HEK293 (cell line): ENCODE measurements around the gene ZIK1.

Experiments
- BCL11A ChIP-seq: fragments of 450-650 bp; formaldehyde crosslinking; IDR thresholded peaks from 2 replicates; pipeline ENCODE4 v1.5.1; 2016; ENCODE audit warnings: low read depth, missing biosample characterization, missing genetic modification characterization
- GLIS1 ChIP-seq: fragments of 450-650 bp; formaldehyde crosslinking; IDR thresholded peaks from 2 replicates; pipeline ENCODE4 v1.5.1; 2016; ENCODE audit warnings: missing biosample characterization, missing genetic modification characterization
- HOXA7 ChIP-seq: sonication (generic); formaldehyde crosslinking; IDR thresholded peaks from 2 replicates; pipeline ENCODE4 v1.8.1; 2022; ENCODE audit warnings: missing genetic modification reagents, borderline replicate concordance
- HOXD13 ChIP-seq: sonication (generic); formaldehyde crosslinking; IDR thresholded peaks from 2 replicates; pipeline ENCODE4 v1.8.0; 2022; ENCODE audit warnings: missing genetic modification reagents, borderline replicate concordance
- MEIS1 ChIP-seq: sonication (generic); formaldehyde crosslinking; IDR thresholded peaks from 2 replicates; pipeline ENCODE4 v1.8.1; 2022; ENCODE audit warnings: missing genetic modification reagents, mild to moderate bottlenecking, borderline replicate concordance
- YY1 ChIP-seq: fragments of 450-650 bp; formaldehyde crosslinking; IDR thresholded peaks from 2 replicates; pipeline ENCODE4 v1.5.1; 2018; ENCODE audit warnings: missing biosample characterization, missing genetic modification characterization
- ZBTB21 ChIP-seq: fragments of 450-650 bp; formaldehyde crosslinking; IDR thresholded peaks from 2 replicates; pipeline ENCODE4 v1.5.1; 2017; ENCODE audit warnings: missing biosample characterization, missing genetic modification characterization
- ZBTB48 ChIP-seq: fragments of 450-650 bp; formaldehyde crosslinking; IDR thresholded peaks from 2 replicates; pipeline ENCODE4 v1.5.1; 2016; ENCODE audit warnings: missing biosample characterization, missing genetic modification characterization
- ZBTB8A ChIP-seq: fragments of 450-650 bp; formaldehyde crosslinking; IDR thresholded peaks from 2 replicates; pipeline ENCODE4 v1.5.1; 2016; ENCODE audit warnings: missing biosample characterization, missing genetic modification characterization
- ZEB2 ChIP-seq: fragments of 450-650 bp; formaldehyde crosslinking; IDR thresholded peaks from 2 replicates; pipeline ENCODE4 v1.5.1; 2016; ENCODE audit warnings: missing biosample characterization, missing genetic modification characterization
- ZNF10 ChIP-seq: fragments of 450-650 bp; formaldehyde crosslinking; IDR thresholded peaks from 2 replicates; pipeline ENCODE4 v1.5.1; 2017; ENCODE audit warnings: missing biosample characterization, missing genetic modification characterization
- ZNF121 ChIP-seq: fragments of 450-650 bp; formaldehyde crosslinking; IDR thresholded peaks from 2 replicates; pipeline ENCODE4 v1.5.1; 2016; ENCODE audit warnings: missing biosample characterization, missing genetic modification characterization
- ZNF138 ChIP-seq: fragments of 450-650 bp; formaldehyde crosslinking; IDR thresholded peaks from 2 replicates; pipeline ENCODE4 v1.5.1; 2016; ENCODE audit warnings: missing biosample characterization, missing genetic modification characterization, borderline replicate concordance
- ZNF175 ChIP-seq: fragments of 450-650 bp; formaldehyde crosslinking; IDR thresholded peaks from 2 replicates; pipeline ENCODE4 v1.5.1; 2016; ENCODE audit warnings: missing biosample characterization, missing genetic modification characterization
- ZNF311 ChIP-seq: fragments of 450-650 bp; formaldehyde crosslinking; IDR thresholded peaks from 2 replicates; pipeline ENCODE4 v1.5.1; 2017; ENCODE audit warnings: missing biosample characterization, missing genetic modification characterization, borderline replicate concordance
- ZNF350 ChIP-seq: fragments of 450-650 bp; formaldehyde crosslinking; IDR thresholded peaks from 2 replicates; pipeline ENCODE4 v1.5.0; 2017; ENCODE audit warnings: missing biosample characterization, mild to moderate bottlenecking, missing genetic modification characterization
- ZNF416 ChIP-seq: fragments of 450-650 bp; formaldehyde crosslinking; IDR thresholded peaks from 2 replicates; pipeline ENCODE4 v1.5.1; 2016; ENCODE audit warnings: missing biosample characterization, missing genetic modification characterization
- ZNF544 ChIP-seq: fragments of 450-650 bp; formaldehyde crosslinking; IDR thresholded peaks from 2 replicates; pipeline ENCODE4 v1.5.0; 2017; ENCODE audit warnings: missing biosample characterization, missing genetic modification characterization
- ZNF664 ChIP-seq: fragments of 450-650 bp; formaldehyde crosslinking; IDR thresholded peaks from 2 replicates; pipeline ENCODE4 v1.5.1; 2016; ENCODE audit warnings: missing biosample characterization, missing genetic modification characterization
- ZNF76 ChIP-seq: fragments of 450-650 bp; formaldehyde crosslinking; IDR thresholded peaks from 2 replicates; pipeline ENCODE4; 2016; ENCODE audit warnings: low read depth, missing biosample characterization, missing genetic modification characterization, borderline replicate concordance
- ZNF785 ChIP-seq: fragments of 450-650 bp; formaldehyde crosslinking; IDR thresholded peaks from 2 replicates; pipeline ENCODE4 v1.5.1; 2016; ENCODE audit warnings: missing biosample characterization, missing genetic modification characterization
- ZSCAN16 ChIP-seq: fragments of 450-650 bp; formaldehyde crosslinking; IDR thresholded peaks from 2 replicates; pipeline ENCODE4 v1.5.1; 2016; ENCODE audit warnings: missing biosample characterization, missing genetic modification characterization
- ZXDB ChIP-seq: fragments of 450-650 bp; formaldehyde crosslinking; IDR thresholded peaks from 2 replicates; pipeline ENCODE4 v1.5.1; 2016; ENCODE audit warnings: missing biosample characterization, missing genetic modification characterization
- TF ChIP-seq, protein P1 (sequence below): fragments of 450-650 bp; formaldehyde crosslinking; IDR thresholded peaks from 2 replicates; pipeline ENCODE4 v1.5.1; 2017; ENCODE audit warnings: missing biosample characterization, missing genetic modification characterization
- TF ChIP-seq, protein P2 (sequence below): fragments of 450-650 bp; formaldehyde crosslinking; IDR thresholded peaks from 2 replicates; pipeline ENCODE4 v1.5.1; 2016; ENCODE audit warnings: missing biosample characterization, missing genetic modification characterization
- TF ChIP-seq, protein P3 (sequence below): fragments of 450-650 bp; formaldehyde crosslinking; IDR thresholded peaks from 2 replicates; pipeline ENCODE4 v1.5.1; 2017; ENCODE audit warnings: missing biosample characterization, missing genetic modification characterization
- TF ChIP-seq, protein P4 (sequence below): fragments of 450-650 bp; formaldehyde crosslinking; IDR thresholded peaks from 2 replicates; pipeline ENCODE4 v1.5.1; 2016; ENCODE audit warnings: missing biosample characterization, missing genetic modification characterization
- TF ChIP-seq, protein P5 (sequence below): fragments of 450-650 bp; formaldehyde crosslinking; IDR thresholded peaks from 2 replicates; pipeline ENCODE4 v1.5.1; 2016; ENCODE audit warnings: missing biosample characterization, missing genetic modification characterization
- TF ChIP-seq, protein P6 (sequence below): fragments of 450-650 bp; formaldehyde crosslinking; IDR thresholded peaks from 2 replicates; pipeline ENCODE4 v1.5.1; 2016; ENCODE audit warnings: missing biosample characterization, missing genetic modification characterization

ZIK1 gene

DNA sequence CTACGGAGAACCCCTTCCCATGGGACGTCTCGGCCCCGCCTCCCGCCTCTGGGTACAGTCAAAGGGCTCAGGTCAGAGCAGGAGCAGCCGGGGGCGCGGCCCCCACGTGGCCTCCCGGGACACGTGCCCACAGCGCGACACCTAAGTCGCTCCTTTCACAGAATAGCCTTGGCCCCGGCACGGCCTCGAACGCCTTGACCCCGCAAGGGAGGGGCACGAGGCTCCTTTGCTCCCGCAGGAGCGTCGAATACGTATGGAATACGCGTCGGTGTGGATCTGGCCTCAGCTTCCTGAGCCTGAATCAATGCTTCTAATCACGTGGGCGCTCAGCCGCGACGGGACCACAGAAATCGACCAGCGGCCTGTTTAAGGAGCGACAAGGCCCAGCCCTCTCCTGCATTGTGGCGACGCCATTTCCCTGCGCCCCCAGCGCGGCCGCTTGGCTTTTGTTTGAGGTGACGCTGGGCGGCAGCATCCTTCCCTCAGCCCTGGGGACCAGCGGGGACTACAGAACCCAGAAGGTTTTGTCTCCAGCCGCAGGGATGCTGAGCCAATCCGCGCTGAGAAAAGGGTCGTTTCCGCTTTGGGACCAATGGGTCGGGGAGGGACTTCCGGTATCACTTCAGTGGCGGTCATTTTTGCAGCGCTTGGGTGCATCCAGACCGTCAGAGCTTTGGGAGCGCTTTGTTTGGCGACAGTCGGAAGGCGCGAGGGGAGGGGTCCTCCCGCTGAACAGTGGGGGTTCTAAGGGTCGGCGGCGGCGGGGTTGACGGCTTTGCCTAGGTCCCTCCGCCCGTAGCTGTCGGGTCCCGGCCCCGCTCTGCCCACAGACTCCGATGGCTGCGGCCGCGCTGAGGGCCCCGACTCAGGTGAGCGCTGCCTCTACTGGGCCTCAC, at the start of gene ZIK1 (continued):
- TF ChIP-seq ZNF121 (no peak), MEIS1 (no peak), ZEB2 (tag by site-specific recombination) (no peak), ZSCAN16 (tag by site-specific recombination) (no peak), GLIS1 (no peak), ZNF10 (tag by site-specific recombination) (no peak), YY1 (tag by site-specific recombination) (peak; percentile 46; the same call in 1 of the 2 replicates), ZBTB21 (tag by site-specific recombination) (no peak), ZNF664 (tag by site-specific recombination) (no peak), HOXA7 (CRISPR knock-in tag) (no peak), HOXD13 (peak; percentile 97), ZNF311 (tag by site-specific recombination) (no peak), ZBTB48 (tag by site-specific recombination) (0 out of 2 replicates have a peak, but pooled peaks have one; percentile 23), ZNF544 (tag by site-specific recombination) (no peak), ZNF416 (tag by site-specific recombination) (0 out of 2 replicates have a peak, but pooled peaks have one; percentile 37), ZNF785 (tag by site-specific recombination) (no peak), ZNF350 (no peak; the same call in 1 of the 2 replicates), BCL11A (tag by site-specific recombination) (no peak), ZNF76 (tag by site-specific recombination) (peak; percentile 78; the same call in 1 of the 2 replicates), ZXDB (tag by site-specific recombination) (no peak), ZNF175 (tag by site-specific recombination) (no peak), ZBTB8A (tag by site-specific recombination) (peak; percentile 93), ZNF138 (tag by site-specific recombination) (no peak)
- TF ChIP-seq, protein P1, sequence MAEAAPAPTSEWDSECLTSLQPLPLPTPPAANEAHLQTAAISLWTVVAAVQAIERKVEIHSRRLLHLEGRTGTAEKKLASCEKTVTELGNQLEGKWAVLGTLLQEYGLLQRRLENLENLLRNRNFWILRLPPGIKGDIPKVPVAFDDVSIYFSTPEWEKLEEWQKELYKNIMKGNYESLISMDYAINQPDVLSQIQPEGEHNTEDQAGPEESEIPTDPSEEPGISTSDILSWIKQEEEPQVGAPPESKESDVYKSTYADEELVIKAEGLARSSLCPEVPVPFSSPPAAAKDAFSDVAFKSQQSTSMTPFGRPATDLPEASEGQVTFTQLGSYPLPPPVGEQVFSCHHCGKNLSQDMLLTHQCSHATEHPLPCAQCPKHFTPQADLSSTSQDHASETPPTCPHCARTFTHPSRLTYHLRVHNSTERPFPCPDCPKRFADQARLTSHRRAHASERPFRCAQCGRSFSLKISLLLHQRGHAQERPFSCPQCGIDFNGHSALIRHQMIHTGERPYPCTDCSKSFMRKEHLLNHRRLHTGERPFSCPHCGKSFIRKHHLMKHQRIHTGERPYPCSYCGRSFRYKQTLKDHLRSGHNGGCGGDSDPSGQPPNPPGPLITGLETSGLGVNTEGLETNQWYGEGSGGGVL, result no peak
- TF ChIP-seq, protein P2, sequence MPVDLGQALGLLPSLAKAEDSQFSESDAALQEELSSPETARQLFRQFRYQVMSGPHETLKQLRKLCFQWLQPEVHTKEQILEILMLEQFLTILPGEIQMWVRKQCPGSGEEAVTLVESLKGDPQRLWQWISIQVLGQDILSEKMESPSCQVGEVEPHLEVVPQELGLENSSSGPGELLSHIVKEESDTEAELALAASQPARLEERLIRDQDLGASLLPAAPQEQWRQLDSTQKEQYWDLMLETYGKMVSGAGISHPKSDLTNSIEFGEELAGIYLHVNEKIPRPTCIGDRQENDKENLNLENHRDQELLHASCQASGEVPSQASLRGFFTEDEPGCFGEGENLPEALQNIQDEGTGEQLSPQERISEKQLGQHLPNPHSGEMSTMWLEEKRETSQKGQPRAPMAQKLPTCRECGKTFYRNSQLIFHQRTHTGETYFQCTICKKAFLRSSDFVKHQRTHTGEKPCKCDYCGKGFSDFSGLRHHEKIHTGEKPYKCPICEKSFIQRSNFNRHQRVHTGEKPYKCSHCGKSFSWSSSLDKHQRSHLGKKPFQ (tag by site-specific recombination), result no peak
- TF ChIP-seq, protein P3, sequence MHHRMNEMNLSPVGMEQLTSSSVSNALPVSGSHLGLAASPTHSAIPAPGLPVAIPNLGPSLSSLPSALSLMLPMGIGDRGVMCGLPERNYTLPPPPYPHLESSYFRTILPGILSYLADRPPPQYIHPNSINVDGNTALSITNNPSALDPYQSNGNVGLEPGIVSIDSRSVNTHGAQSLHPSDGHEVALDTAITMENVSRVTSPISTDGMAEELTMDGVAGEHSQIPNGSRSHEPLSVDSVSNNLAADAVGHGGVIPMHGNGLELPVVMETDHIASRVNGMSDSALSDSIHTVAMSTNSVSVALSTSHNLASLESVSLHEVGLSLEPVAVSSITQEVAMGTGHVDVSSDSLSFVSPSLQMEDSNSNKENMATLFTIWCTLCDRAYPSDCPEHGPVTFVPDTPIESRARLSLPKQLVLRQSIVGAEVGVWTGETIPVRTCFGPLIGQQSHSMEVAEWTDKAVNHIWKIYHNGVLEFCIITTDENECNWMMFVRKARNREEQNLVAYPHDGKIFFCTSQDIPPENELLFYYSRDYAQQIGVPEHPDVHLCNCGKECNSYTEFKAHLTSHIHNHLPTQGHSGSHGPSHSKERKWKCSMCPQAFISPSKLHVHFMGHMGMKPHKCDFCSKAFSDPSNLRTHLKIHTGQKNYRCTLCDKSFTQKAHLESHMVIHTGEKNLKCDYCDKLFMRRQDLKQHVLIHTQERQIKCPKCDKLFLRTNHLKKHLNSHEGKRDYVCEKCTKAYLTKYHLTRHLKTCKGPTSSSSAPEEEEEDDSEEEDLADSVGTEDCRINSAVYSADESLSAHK (tag by site-specific recombination), result no peak
- TF ChIP-seq, protein P4, sequence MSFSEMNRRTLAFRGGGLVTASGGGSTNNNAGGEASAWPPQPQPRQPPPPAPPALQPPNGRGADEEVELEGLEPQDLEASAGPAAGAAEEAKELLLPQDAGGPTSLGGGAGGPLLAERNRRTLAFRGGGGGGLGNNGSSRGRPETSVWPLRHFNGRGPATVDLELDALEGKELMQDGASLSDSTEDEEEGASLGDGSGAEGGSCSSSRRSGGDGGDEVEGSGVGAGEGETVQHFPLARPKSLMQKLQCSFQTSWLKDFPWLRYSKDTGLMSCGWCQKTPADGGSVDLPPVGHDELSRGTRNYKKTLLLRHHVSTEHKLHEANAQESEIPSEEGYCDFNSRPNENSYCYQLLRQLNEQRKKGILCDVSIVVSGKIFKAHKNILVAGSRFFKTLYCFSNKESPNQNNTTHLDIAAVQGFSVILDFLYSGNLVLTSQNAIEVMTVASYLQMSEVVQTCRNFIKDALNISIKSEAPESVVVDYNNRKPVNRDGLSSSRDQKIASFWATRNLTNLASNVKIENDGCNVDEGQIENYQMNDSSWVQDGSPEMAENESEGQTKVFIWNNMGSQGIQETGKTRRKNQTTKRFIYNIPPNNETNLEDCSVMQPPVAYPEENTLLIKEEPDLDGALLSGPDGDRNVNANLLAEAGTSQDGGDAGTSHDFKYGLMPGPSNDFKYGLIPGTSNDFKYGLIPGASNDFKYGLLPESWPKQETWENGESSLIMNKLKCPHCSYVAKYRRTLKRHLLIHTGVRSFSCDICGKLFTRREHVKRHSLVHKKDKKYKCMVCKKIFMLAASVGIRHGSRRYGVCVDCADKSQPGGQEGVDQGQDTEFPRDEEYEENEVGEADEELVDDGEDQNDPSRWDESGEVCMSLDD (tag by site-specific recombination), result no peak
- TF ChIP-seq, protein P5, sequence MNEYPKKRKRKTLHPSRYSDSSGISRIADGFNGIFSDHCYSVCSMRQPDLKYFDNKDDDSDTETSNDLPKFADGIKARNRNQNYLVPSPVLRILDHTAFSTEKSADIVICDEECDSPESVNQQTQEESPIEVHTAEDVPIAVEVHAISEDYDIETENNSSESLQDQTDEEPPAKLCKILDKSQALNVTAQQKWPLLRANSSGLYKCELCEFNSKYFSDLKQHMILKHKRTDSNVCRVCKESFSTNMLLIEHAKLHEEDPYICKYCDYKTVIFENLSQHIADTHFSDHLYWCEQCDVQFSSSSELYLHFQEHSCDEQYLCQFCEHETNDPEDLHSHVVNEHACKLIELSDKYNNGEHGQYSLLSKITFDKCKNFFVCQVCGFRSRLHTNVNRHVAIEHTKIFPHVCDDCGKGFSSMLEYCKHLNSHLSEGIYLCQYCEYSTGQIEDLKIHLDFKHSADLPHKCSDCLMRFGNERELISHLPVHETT (tag by site-specific recombination), result no peak
- TF ChIP-seq, protein P6, sequence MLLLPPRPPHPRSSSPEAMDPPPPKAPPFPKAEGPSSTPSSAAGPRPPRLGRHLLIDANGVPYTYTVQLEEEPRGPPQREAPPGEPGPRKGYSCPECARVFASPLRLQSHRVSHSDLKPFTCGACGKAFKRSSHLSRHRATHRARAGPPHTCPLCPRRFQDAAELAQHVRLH (tag by site-specific recombination), result peak; percentile 55; the same call in 1 of the 2 replicates
